GM12891 (cell line): ENCODE data around the gene TCHP.

Experiments used
- PAX5 ChIP-seq: IDR thresholded peaks from 2 replicates; pipeline ENCODE4 v1.6.1; 2011; ENCODE audit warnings: low read length, moderate library complexity, mild to moderate bottlenecking; ENCODE audit not compliant: insufficient read depth, severe bottlenecking
- POLR2A ChIP-seq: IDR thresholded peaks from 2 replicates; pipeline ENCODE4 v1.6.1; 2011; ENCODE audit warnings: low read depth, low read length, control low read depth
- POLR2AphosphoS5 ChIP-seq: IDR thresholded peaks from 2 replicates; pipeline ENCODE4 v1.6.1; 2011; ENCODE audit warnings: low read depth, low read length, control low read depth
- POU2F2 ChIP-seq: IDR thresholded peaks from 2 replicates; pipeline ENCODE4 v1.6.1; 2011; ENCODE audit warnings: low read depth, mild to moderate bottlenecking, control low read depth, low read length, moderate library complexity
- SPI1 ChIP-seq: IDR thresholded peaks from 2 replicates; pipeline ENCODE4 v1.6.1; 2011; ENCODE audit warnings: low read depth, low read length, control low read depth
- TAF1 ChIP-seq: IDR thresholded peaks from 2 replicates; pipeline ENCODE4 v1.6.1; 2011; ENCODE audit warnings: low read depth, low read length, control low read depth

DNA sequence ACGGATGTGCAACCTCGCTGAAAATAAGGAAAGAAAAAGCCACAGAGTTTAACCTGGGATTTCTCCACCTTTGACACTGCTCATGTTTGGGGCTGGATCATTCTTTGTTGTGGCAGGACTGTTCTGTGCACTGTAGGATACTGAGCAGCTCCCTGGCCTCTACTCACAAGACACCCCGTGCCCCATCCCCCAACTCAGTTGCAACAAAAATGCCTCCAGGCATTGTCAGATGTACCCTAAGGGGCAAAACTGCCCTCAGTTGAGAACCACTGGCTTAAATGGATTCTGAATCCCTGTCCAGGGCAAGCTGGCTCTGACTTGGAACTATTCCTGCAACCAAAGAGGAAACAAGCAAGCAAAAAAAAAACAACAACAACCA is 21.8 kb upstream of the TCHP start:
- TF ChIP-seq POLR2A (no peak), POLR2AphosphoS5 (no peak), POU2F2 (no peak), SPI1 (no peak), TAF1 (no peak), PAX5 (no peak)
